ENCODE measurements around the gene SLC25A41.

The SLC25A41 gene

GRCh38 chr19:6421075-6422014 lies 12.2 kb downstream of the SLC25A41 start:
- H3K4me3 ChIP-seq (ENCODE audit: low read length), result no peak overlapping the region
- no peak for TF ChIP-seq CTCF (conservative IDR thresholded peaks at IDR 0.05; ENCODE audit: low read depth, low read length)
- no peak for DNase-seq (ENCODE audit: low read depth)

- no peak overlapping the region for H3K4me3 ChIP-seq (ENCODE audit: low read length)
- no peak for DNase-seq (ENCODE audit: low read depth)
- no peak for TF ChIP-seq CTCF (conservative IDR thresholded peaks at IDR 0.05; ENCODE audit: low read depth, low read length)
Observed at GRCh38 chr19:6418562-6418932, 15.0 kb downstream of the SLC25A41 start.

GRCh38 chr19:6417713-6418561 lies 15.6 kb downstream of the SLC25A41 start:
- no peak for DNase-seq (ENCODE audit: low read depth)
- no peak overlapping the region for H3K4me3 ChIP-seq (ENCODE audit: low read length)
- peak; percentile 65 for TF ChIP-seq CTCF (conservative IDR thresholded peaks at IDR 0.05; ENCODE audit: low read depth, low read length)

- no peak for TF ChIP-seq CTCF (conservative IDR thresholded peaks at IDR 0.05; ENCODE audit: low read depth, low read length)
- no peak overlapping the region for H3K4me3 ChIP-seq (ENCODE audit: low read length)
Observed at GRCh38 chr19:6416658-6417405, 16.7 kb downstream of the SLC25A41 start.

GRCh38 chr19:6415591-6416190 lies 17.9 kb downstream of the SLC25A41 start:
- no peak overlapping the region for H3K4me3 ChIP-seq (ENCODE audit: low read length)
- DNase-seq (ENCODE audit: low read depth), result no peak
- TF ChIP-seq CTCF (conservative IDR thresholded peaks at IDR 0.05; ENCODE audit: low read depth, low read length), result no peak

More at GRCh38 chr19:6416658-6417405, 16.7 kb downstream of the SLC25A41 start:
- DNase-seq (ENCODE audit: low read depth), result no peak

GRCh38 chr19:6414793-6415590 lies 18.6 kb downstream of the SLC25A41 start:
- no peak for DNase-seq (ENCODE audit: low read depth)
- TF ChIP-seq CTCF (conservative IDR thresholded peaks at IDR 0.05; ENCODE audit: low read depth, low read length), result no peak
- H3K4me3 ChIP-seq (ENCODE audit: low read length), result no peak overlapping the region

All from retinal pigment epithelial cell (primary cell).